T-helper 1 cell treated with Interleukin-12 subunit alpha and Interleukin-12 subunit beta and Interleukin-4 antibody, amounts not matched to agents 30 μg/mL and 1 μg/mL, for 36 hours (primary cell): ENCODE measurements around the gene CSGALNACT2.
A peak's percentile ranks its signal among the peaks of the same experiment; 100 is the strongest.

ENCODE experiments used
- H3K27ac Mint-ChIP-seq: one replicate; pipeline ENCODE4 v1.8.0; 2021; ENCODE audit warnings: mild to moderate bottlenecking, mixed read lengths
- H3K27me3 Mint-ChIP-seq: one replicate; pipeline ENCODE4 v1.8.0; 2021; ENCODE audit warnings: low read depth, mixed read lengths
- H3K36me3 Mint-ChIP-seq: one replicate; pipeline ENCODE4 v1.8.0; 2021; ENCODE audit warnings: low read depth, mixed read lengths
- H3K4me1 Mint-ChIP-seq: one replicate; pipeline ENCODE4 v1.8.0; 2021; ENCODE audit warnings: low read depth, mixed read lengths
- H3K4me3 Mint-ChIP-seq: one replicate; pipeline ENCODE4 v1.8.0; 2021; ENCODE audit warnings: mild to moderate bottlenecking, moderate library complexity, mixed read lengths
- H3K9me3 Mint-ChIP-seq: one replicate; pipeline ENCODE4 v1.8.0; 2021; ENCODE audit warnings: mixed read lengths

The CSGALNACT2 gene

GRCh38 chr10:43199684-43200537 is 61.7 kb downstream of the CSGALNACT2 start:
- Mint-ChIP-seq H3K27me3 (no peaks in the 10 kb centered on the region), H3K4me1 (peaks cover 4% of the 10 kb centered on the region), H3K9me3 (no peaks in the 10 kb centered on the region), H3K4me3 (no peak overlapping the region), H3K27ac (no peak overlapping the region), H3K36me3 (no peaks in the 10 kb centered on the region)

DNA sequence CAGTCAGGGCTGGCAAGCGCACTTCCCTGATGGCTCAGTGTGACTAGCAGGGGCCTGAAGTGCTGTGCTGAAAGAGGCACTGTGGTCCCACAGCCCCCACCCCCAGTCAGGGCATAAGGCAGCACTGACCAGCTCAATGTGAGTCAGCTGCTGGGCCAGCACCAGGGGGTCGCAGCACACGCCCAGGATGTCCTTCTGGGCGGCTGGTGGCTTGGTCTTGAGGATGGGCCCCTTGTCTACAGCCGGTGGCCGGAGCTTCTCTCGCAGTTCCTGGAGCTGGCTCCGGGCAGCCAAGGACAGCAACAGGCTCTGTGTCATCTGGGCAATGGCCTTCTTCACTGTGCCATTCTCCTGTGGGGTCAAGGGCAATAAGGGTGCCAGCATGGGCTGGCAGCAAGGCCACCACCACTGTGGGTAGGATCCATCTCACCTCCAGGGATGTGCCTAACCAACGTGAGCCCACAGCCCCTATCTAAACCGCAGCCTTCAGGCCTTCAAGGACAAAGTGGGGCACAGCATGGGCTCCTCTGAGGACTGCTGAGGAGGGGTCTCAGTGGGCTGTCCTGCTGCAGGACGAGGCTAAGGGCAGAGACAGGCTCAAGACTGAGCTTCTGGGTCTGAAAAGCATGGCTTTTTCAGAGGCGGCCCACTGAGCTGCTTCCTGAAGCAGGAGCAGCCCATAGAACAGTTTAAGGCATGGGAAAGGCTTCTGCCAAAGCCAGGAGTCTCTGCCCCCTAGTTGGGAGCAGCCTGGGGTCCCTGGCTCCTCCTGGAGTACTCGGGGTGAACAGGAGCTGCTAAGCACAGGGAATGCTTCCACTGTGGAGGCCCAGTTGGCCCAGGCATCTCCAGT is 62.5 kb downstream of the CSGALNACT2 start:
- Mint-ChIP-seq H3K9me3 (no peaks in the 10 kb centered on the region), H3K27me3 (no peaks in the 10 kb centered on the region), H3K27ac (no peak overlapping the region), H3K36me3 (no peaks in the 10 kb centered on the region), H3K4me1 (peaks cover 4% of the 10 kb centered on the region), H3K4me3 (no peak overlapping the region)

DNA sequence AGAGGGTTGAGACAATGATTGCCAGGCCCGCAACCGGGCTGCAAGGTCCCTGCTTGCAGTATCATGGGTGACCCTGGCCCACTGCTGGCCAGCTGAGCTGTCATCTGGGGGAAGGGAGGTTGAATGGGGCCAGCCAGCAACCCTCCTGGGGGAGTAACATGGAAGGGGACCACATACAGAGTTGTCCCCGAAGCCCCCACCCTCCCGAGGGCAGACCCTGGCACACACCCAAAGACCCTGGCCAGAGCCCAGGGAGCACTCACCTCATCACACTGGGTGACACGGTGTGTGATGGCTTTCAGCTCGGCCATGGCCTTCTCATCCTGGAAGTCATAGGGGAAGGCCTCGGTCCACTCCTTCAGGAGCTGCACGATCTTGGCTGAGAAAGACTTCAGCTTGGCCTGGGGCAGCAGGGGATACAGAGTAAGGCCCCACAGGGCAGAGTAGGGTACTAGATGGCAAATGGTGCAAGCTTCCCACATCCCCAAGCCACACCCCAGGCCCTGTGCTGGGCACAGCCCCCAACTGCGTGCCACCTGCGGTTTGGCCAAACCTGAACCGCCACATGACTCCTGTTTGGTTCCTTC is 63.4 kb downstream of the CSGALNACT2 start:
- Mint-ChIP-seq H3K27ac (no peak overlapping the region), H3K27me3 (no peaks in the 10 kb centered on the region), H3K4me3 (no peak overlapping the region), H3K36me3 (no peaks in the 10 kb centered on the region), H3K4me1 (peaks cover 4% of the 10 kb centered on the region), H3K9me3 (no peaks in the 10 kb centered on the region)

- H3K9me3 Mint-ChIP-seq, result no peaks in the 10 kb centered on the region
- H3K36me3 Mint-ChIP-seq, result no peaks in the 10 kb centered on the region
- peak overlapping the region; percentile 75 for H3K4me3 Mint-ChIP-seq
- no peaks in the 10 kb centered on the region for H3K27me3 Mint-ChIP-seq
- H3K4me1 Mint-ChIP-seq, result peaks cover 4% of the 10 kb centered on the region
- H3K27ac Mint-ChIP-seq, result no peak overlapping the region
Measured at GRCh38 chr10:43202224-43202656, 64.0 kb downstream of the CSGALNACT2 start.

DNA sequence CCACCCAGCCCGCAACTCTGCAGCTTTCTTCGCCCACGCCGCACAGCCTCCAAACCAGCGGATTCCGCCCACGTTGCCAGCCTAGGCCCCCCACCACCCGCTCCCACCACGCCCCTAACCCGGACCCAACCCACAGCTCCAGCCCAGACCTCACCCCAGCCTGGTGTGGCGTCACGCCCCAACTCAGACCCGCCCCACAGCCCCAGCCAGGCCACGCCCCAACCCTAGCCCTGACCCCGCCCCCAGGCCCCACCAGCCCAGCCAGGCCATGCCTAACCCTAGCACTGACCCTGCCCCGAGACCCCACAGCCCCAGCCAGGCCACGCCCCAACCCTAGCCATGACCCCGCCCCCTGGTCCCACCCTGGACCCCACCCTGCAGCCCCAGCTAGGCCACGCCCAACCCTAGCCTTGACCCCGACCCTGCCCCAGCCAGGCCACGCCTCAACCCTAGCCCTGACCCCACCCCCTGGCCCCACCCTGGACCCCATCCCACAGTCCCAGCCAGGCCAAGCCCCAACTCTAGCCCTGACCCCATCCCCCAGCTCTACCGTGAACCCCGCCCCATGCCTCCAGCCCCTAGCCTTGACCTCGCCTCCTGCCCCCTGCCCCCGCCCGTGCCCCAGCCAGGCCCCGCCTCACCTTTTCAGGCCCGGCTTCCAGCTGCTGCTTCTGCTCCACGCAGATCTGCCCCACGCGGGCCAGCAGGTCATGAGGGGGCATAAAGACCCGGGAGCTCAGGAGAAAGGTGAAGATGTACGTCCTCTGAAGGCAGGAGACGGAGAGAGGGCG is 64.6 kb downstream of the CSGALNACT2 start:
- H3K4me1 Mint-ChIP-seq, result peaks cover 4% of the 10 kb centered on the region
- H3K9me3 Mint-ChIP-seq, result no peaks in the 10 kb centered on the region
- H3K4me3 Mint-ChIP-seq, result peak overlapping the region; percentile 75
- H3K27ac Mint-ChIP-seq, result no peak overlapping the region
- H3K36me3 Mint-ChIP-seq, result no peaks in the 10 kb centered on the region
- no peaks in the 10 kb centered on the region for H3K27me3 Mint-ChIP-seq

GRCh38 chr10:43203448-43204041 is 65.3 kb downstream of the CSGALNACT2 start:
- no peaks in the 10 kb centered on the region for H3K36me3 Mint-ChIP-seq
- H3K27ac Mint-ChIP-seq, result no peak overlapping the region
- H3K4me3 Mint-ChIP-seq, result peak overlapping the region; percentile 17
- no peaks in the 10 kb centered on the region for H3K27me3 Mint-ChIP-seq
- H3K4me1 Mint-ChIP-seq, result peaks cover 4% of the 10 kb centered on the region
- H3K9me3 Mint-ChIP-seq, result no peaks in the 10 kb centered on the region

- no peaks in the 10 kb centered on the region for H3K36me3 Mint-ChIP-seq
- no peak overlapping the region for H3K27ac Mint-ChIP-seq
- no peaks in the 10 kb centered on the region for H3K27me3 Mint-ChIP-seq
- no peak overlapping the region for H3K4me3 Mint-ChIP-seq
- H3K9me3 Mint-ChIP-seq, result no peaks in the 10 kb centered on the region
- peaks cover 4% of the 10 kb centered on the region for H3K4me1 Mint-ChIP-seq
Measured at GRCh38 chr10:43204042-43204942, 66.0 kb downstream of the CSGALNACT2 start.

GRCh38 chr10:43204943-43205671 is 66.9 kb downstream of the CSGALNACT2 start:
- H3K27me3 Mint-ChIP-seq, result no peaks in the 10 kb centered on the region
- peaks cover 4% of the 10 kb centered on the region for H3K4me1 Mint-ChIP-seq
- H3K9me3 Mint-ChIP-seq, result no peaks in the 10 kb centered on the region
- H3K4me3 Mint-ChIP-seq, result no peak overlapping the region
- H3K36me3 Mint-ChIP-seq, result no peaks in the 10 kb centered on the region
- no peak overlapping the region for H3K27ac Mint-ChIP-seq

DNA sequence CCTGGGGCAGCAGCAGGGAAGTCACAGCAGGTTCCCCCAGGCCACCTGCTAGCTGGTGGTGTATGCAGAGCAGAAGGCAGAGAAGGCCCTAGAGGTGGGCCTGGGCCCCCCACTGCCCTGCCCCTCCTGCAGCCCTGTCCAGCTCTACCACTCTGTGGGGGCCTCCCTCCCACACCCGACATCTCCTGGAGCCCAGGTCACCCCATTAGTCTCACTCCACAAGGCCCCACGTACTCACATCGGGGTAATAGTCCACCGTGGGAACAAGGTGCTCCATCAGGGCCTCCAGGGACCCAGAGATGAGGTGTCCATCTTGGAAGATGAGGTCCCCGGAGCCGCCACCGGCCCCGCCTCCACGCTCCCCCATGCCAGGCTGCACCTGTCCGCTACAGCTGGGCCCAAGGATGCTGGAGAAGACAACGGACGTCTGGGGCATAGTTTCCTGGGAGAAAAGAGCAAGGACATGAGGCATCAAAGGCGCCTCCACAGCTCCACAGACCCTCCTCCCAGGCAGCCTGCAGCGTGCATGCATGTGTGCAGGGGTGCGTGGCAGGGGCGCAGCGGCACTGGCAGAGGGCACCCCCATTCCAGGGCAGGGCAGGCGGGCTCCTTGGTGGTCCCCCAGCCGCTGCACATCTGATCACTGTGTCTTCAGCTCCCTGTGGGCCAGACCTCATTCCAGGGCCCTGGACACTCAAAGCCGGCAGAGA is 67.6 kb downstream of the CSGALNACT2 start:
- Mint-ChIP-seq H3K36me3 (no peaks in the 10 kb centered on the region), H3K9me3 (no peaks in the 10 kb centered on the region), H3K4me3 (no peak overlapping the region), H3K4me1 (peaks cover 4% of the 10 kb centered on the region), H3K27me3 (no peaks in the 10 kb centered on the region), H3K27ac (no peak overlapping the region)

- Mint-ChIP-seq H3K4me3 (no peak overlapping the region), H3K27ac (no peak overlapping the region), H3K9me3 (no peaks in the 10 kb centered on the region), H3K4me1 (peaks cover 4% of the 10 kb centered on the region), H3K36me3 (no peaks in the 10 kb centered on the region), H3K27me3 (no peaks in the 10 kb centered on the region)
Measured at GRCh38 chr10:43206391-43207235, 68.4 kb downstream of the CSGALNACT2 start.

DNA sequence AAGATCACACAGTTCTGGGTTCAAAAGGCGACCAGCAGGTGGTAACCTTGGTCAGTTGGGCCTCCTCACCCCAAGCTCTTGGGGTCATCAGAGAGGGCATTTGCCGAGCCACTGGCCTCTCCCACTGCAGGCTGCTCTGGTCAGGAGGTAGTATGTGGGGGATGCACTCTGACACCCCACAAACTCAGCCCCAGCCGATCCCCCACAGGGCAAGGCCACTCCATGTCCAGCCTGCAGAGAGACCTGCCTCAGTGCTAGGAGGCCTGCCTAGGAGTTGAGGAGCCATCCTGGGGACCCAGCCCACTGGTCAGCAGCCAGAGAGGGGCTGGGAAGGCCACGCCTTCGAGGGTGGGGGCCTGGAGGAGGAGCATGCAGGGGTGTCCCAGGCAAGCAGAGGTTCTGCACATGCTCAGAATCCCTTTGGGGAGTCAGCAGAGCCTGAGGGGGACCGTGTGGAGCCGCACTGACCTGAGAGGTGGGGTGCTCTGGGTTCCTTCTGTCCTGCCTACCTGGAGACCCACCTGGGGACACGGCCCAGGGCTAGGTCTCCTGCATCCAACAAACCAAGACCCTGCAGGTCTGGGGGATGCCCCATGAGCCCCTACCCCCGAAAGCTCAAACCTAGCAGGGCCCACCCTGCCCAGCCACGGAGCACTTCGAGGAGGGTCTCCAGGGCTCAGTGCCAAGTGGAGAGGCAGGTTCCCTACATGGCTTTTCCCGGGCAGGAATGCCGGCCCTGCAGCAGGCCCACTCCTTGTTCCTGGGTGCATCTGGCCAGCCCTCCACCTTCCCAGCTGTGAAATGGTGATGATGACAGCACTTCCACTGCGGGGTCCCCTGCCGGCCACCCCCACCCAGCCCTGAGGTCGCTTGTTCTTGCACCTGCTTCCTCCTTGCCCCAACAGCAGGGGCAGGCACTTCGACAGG is 70.2 kb downstream of the CSGALNACT2 start:
- H3K4me3 Mint-ChIP-seq, result no peak overlapping the region
- no peaks in the 10 kb centered on the region for H3K9me3 Mint-ChIP-seq

More for the DNA sequence above, 70.2 kb downstream of the CSGALNACT2 start:
- H3K27ac Mint-ChIP-seq, result no peak overlapping the region
- H3K27me3 Mint-ChIP-seq, result no peaks in the 10 kb centered on the region
- peaks cover 1% of the 10 kb centered on the region for H3K4me1 Mint-ChIP-seq
- no peaks in the 10 kb centered on the region for H3K36me3 Mint-ChIP-seq
